Hepatocyte (in vitro differentiated cells): ENCODE measurements around the gene NCS1.

Experiments
- EZH2 ChIP-seq: fragments of 200-600 bp; sonication (generic); IDR thresholded peaks from 2 replicates; pipeline ENCODE4 v1.6.1; 2016; ENCODE audit warnings: antibody characterized with exemption, mild to moderate bottlenecking, borderline replicate concordance
- TF ChIP-seq, protein P1 (sequence below): fragments of 200-600 bp; sonication (generic); IDR thresholded peaks from 2 replicates; pipeline ENCODE4 v1.5.1; 2016; ENCODE audit warnings: antibody characterized with exemption, mild to moderate bottlenecking; ENCODE audit not compliant: poor library complexity

DNA sequence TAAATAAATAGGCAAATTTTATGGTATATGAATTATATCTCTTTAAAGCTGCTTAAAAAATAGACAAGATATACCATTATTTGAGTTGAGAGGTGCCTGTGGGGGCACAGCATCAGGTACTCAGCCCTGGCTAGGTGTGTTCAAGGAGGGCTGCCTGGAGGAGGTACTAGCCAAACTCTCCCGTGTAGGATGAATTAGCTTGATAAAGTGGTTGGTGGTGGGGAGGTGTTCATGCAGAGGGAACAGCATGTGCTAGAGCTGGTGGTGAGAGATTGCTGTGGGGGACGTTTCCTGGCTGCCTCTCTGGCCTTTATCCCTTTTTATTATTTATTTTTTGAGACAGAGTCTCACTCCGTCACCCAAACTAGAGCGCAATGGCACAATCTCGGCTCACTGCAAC is 23.2 kb upstream of the NCS1 start:
- no peak for TF ChIP-seq EZH2
- TF ChIP-seq, protein P1, sequence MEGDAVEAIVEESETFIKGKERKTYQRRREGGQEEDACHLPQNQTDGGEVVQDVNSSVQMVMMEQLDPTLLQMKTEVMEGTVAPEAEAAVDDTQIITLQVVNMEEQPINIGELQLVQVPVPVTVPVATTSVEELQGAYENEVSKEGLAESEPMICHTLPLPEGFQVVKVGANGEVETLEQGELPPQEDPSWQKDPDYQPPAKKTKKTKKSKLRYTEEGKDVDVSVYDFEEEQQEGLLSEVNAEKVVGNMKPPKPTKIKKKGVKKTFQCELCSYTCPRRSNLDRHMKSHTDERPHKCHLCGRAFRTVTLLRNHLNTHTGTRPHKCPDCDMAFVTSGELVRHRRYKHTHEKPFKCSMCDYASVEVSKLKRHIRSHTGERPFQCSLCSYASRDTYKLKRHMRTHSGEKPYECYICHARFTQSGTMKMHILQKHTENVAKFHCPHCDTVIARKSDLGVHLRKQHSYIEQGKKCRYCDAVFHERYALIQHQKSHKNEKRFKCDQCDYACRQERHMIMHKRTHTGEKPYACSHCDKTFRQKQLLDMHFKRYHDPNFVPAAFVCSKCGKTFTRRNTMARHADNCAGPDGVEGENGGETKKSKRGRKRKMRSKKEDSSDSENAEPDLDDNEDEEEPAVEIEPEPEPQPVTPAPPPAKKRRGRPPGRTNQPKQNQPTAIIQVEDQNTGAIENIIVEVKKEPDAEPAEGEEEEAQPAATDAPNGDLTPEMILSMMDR, result no peak
